OCI-M2 (cell line): ENCODE results near the gene MED12.

Source experiments
- DNase-seq: peaks from one replicate; lab custom pipeline; 2025; ENCODE audit not compliant: unreplicated experiment; lab: John Stamatoyannopoulos, UW

The MED12 gene

DNA sequence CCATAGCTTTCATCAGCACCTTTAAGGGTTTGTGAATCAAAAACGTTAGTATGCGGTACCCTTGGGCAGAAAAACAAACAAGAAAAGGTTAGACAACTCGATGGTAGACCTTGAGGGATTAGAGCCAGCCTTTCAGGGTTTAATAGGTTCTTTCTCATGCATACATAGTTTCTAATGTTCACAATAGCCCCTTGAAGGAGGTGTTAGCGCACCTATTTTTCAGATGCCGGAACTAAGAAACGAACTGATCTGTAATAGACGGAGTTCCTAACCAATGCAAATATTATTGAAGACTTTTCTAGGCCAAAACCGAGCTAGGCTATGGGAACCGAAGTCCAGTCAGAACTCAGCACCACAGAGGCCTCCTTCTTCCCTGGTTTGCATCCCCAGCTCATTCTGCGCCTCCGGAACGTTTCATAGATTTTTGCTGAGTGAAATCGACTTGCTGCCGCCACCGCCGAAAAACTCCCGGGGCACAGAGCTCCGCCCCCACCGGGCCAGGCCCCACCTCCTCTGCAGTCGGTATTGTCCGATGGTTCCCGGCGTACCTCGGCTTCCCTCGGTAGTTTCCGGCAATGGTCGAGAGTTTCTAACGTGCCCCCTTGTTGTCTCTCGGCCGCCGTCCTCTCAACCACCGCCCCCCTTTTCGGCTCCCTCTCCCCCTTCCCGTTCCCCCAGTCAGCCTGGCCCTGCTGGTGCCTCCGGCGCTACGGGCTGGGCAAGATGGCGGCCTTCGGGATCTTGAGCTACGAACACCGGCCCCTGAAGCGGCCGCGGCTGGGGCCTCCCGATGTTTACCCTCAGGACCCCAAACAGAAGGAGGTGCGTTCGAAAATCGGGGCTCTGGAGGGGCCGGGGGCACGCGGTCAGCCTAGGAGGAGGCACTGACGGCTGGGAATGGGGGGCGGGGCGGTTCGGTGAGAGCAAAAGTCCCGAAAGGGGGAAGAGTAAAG is at the start of gene MED12:
Gene MED12 (plus strand): TSS at position 565 of the 953 bp plus-strand sequence. CDS start 159 bp downstream, at position 724.
- DNase-seq: peak; percentile 62

DNA sequence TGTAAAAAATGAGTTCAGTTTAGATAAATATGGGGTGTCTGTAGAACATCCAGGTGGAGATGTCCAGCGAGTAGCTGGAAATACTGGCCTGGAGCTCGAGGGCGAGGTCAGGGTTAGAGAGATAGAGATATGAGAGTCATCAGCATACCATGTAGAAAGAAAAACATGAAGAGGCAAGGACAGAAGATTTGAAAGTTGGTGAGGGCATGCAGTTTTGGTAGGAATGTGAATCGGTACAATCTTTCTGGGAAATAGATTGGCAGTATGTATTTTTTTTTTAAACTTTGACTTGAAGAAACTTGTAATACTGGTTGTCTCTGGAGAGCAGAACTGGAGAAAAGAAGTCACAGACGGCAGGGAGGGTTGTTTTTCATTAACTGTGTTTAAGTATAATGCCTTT is 47.9 kb upstream of the MED12 start:
- no peak for DNase-seq

DNA sequence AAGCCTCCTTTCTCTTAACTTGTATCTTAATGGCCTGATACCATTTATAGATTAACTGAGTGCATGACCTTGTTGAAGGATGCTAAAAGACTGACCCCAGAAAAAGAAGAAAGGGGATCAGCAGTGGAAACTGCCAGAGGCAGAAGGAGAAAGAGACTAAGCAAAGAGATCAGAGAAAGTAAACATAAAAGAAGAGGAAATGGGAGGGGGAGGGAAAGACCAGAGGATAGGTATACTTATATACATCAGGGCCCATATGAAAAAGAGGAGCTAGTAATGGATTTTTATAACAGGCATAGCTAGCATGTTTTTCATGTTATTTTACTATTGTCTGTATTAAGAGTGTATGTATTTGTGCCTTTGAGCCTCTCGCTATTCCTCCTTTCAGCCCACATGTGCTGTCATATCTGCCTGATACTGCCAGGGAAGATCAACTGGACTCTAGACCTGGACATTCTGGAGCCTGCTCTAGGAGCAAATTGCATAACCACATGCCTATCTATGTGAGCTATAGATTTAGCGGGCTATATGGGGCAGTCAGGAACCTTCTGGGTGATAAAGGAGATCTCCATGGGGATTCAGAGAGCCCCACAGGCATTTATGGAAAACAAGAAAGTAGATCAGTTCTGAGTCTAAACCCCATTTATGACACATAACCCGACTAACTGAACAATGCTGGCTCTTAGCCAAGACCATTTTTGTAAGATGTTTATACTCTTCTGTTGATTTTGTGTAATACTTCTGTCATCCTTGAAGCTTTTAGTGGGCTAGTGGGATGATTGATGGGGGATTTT is 36.9 kb upstream of the MED12 start:
- no peak for DNase-seq

DNA sequence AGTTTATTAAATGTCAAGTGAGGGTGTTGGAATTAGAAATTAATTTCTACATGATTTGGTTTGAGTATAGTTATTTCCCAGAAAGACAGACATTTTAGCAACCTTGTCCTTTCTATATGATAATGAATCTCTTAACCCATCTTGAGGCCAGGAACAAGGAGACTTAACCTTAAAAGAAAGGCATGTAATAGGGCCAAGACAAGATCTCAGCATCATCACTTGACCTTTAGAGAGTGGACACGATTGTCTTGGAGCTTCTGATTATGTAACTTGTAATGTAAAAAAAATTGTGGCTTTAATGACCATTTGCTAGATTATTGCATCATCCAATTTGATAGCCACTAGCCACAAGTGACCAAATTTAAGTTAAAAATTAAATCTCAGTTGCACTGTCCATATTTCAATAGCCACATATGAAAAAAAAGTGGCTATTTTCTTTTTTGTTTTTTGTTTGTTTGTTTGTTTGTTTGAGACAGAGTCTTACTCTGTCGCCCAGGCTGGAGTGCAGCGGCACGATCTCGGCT is 36.2 kb upstream of the MED12 start:
- no peak for DNase-seq

DNA sequence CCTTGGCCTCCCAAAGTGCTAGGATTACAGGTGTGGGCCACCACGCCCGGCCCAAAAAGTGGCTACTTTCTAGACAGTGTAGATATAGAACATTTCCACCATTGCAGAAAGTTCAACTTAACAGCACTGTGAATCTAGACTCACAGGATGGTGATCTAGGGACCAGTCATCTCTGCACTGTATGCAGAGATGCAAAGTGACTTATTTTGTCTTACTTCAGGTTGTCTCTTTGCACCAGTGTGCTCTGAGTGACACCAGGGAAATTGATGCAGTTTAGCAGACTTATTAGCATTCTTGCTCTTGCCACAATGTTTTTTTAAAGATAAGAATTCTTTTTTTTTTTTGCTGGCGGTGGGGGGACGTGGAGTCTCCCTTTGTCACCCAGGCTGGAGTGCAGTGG is 35.6 kb upstream of the MED12 start:
- DNase-seq: no peak

DNA sequence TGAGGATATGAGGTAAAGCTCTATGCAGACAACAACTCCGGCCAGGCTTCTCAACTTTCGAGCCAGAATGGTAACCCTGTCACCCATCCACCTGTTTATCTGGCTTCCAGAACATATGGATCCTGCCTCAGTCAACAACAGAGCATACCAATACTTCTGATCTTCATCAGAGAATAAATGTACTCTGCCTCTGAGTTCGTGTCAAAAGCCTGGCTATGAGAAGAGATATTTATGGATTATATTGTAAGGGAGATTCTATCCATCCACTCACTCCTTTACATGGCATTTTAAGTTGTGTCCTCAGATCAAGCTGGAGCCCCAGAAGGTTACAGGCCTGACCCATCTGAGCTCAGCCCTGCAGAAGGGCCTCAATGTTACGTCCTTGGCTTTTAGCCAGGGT is 32.5 kb upstream of the MED12 start:
- no peak for DNase-seq

DNA sequence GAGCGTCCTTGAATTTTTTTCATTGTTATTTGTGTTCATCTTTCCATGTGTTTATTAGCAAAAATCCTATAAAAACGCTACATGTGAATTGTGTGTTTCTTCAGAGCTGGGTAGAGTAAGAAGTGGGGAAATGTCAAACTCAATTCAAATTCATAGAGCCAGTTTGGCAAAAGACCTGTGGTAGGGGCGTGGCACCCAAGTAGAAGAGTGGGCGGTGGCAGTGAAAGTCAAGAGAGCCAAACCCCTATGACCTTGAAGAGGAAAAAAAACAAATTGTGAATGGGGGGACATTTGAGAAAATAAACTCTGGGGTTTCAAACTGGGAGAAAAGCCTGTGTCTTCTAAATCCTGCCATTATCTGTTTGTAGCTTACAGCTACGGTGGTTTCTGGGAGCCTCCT is 27.1 kb upstream of the MED12 start:
- no peak for DNase-seq

DNA sequence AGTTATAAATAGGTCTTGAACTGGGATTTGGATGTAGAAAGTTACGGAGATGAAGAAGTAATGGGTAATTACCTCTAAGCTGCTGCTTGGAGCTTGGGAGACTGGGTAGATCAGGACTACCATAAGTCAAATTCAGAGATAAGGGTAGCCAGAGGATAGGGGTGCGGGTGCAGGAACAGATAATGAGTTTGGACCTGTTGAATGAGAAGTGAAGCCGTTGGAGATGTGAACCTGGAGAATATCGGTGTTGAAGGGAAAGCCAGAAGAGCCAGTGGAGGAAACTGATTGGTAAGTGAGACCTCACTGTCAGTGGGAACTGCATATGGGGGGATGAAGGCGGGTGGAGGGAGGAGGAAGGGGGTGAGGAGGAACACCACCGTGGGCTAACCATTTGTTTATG is 23.4 kb upstream of the MED12 start:
- no peak for DNase-seq

DNA sequence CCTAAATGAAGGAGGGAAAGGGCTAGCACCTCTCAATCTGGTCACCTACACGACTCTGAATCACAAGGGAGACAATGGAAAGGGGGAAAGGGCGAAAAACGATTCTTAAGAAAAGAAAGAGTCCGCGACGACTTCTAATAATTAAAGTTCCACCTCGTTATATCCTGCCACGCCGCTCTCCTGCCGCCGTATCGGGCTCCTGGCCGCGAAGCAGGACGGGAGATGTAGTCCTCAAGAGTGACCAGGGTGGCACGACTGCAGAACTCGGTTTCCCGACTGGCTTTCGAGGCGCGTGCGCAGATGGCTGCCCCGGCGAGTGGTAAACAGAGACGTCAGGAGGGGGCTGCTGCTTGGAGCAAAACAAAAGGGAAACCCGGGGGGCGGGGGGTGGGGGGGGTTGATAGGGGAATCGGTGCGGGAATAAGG is 22.8 kb upstream of the MED12 start, which contains the start of gene FOXO4:
Gene FOXO4 (plus strand): TSS at position 297 of the 426 bp plus-strand sequence. CDS start 678 bp downstream, outside the sequence.
- DNase-seq: no peak

DNA sequence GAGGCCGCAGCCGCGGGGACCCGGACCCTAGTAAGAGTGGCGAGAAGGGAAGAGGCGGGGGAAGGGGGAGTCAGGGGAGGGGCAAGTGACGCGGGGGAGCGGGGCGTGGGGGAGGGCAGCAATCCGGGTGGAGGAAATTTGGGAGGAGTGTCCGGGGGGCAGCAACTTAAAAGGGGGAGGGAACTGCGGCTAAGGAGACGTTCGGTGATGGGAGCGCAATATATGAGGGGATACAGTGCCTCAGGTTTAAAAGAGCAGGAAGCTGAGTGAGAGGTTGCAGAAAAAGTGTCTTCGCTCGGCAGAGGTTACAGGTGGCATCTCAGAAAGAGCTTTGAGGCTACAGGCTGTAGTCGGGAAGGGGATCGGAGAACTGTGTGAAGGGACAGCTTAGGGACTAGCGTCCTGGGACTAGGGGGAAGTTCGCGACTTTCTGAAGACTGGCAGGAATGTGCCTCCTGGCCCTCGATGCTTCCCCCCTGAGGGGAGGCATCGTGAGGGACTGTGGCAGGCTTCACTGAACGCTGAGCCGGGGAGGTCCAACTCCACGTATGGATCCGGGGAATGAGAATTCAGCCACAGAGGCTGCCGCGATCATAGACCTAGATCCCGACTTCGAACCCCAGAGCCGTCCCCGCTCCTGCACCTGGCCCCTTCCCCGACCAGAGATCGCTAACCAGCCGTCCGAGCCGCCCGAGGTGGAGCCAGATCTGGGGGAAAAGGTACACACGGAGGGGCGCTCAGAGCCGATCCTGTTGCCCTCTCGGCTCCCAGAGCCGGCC is 22.2 kb upstream of the MED12 start:
- no peak for DNase-seq

DNA sequence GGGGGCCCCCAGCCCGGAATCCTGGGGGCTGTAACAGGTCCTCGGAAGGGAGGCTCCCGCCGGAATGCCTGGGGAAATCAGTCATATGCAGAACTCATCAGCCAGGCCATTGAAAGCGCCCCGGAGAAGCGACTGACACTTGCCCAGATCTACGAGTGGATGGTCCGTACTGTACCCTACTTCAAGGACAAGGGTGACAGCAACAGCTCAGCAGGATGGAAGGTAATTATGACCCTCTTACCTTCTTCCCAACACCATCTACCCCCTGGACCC is 21.7 kb upstream of the MED12 start:
- no peak for DNase-seq

DNA sequence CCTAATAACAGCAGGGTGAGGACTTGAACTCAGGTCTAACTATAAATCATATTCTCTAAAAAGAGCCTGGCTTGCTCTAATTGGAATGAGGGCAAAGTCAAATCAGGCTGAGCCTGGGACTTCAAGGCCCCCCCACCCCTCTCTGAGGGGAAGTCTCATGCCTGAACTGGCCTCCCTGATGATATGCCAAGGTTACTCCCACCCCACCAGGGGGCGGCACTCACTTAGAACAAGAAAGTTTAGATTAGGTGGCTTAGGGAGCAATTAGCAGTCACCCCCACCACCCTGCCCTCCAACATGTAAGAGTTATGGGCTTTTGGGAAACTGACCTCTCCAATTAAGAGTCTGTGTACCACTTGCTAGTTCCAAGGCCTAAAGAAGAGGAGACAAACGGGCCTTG is 20.1 kb upstream of the MED12 start:
- no peak for DNase-seq

DNA sequence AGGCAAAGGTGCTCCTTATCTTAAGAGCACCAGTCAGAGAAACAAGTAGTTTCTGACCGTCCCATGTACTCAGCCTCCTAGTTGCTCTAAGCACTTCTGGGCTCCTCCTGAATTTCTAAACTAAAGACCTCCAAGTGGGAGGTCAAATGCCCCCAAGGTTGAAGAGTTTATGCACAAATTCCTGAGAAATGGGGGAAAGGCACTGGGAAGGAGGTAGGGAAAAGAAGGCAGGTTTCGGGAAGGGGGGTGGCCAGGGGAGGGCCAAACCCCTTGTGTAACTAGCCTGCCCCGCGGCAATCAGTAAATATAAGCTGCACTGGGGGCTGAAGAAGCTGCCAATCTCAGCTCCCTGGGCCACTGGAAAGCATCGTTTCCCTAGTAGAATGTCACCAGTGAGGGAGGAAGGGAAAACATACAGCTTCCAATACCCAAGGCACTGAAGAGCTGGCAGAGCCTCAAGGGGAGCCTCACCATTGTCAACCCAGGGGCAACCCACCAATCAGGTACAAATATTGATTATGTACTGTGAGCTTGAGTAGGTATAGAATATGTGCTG is 19.4 kb upstream of the MED12 start:
- DNase-seq: no peak

DNA sequence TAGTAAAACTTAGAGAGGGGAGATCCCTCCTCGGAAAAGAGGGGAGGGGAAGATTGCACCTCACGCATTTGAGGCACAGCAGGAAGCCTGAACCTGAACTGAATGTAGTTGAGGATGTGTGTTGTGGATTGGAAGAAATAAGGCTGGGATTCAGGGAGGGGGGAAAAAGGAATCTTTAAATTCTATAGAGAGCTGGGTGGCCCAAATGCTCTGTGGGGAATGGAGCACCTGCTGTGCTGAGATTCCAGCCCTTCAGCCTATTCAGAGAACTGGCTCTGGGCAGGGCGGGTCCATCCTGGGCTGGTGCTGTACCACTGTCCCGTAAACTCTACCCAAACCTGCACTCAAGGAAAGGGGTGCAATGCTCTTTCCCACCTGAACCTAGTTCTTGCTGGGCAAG is 18.7 kb upstream of the MED12 start:
- no peak for DNase-seq

DNA sequence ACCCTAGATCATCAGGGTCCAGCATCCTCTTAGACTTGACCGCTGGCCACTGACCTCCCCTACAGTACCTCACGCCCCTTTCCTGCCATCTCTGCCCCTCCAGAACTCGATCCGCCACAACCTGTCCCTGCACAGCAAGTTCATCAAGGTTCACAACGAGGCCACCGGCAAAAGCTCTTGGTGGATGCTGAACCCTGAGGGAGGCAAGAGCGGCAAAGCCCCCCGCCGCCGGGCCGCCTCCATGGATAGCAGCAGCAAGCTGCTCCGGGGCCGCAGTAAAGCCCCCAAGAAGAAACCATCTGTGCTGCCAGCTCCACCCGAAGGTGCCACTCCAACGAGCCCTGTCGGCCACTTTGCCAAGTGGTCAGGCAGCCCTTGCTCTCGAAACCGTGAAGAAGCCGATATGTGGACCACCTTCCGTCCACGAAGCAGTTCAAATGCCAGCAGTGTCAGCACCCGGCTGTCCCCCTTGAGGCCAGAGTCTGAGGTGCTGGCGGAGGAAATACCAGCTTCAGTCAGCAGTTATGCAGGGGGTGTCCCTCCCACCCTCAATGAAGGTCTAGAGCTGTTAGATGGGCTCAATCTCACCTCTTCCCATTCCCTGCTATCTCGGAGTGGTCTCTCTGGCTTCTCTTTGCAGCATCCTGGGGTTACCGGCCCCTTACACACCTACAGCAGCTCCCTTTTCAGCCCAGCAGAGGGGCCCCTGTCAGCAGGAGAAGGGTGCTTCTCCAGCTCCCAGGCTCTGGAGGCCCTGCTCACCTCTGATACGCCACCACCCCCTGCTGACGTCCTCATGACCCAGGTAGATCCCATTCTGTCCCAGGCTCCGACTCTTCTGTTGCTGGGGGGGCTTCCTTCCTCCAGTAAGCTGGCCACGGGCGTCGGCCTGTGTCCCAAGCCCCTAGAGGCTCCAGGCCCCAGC is 17.6 kb upstream of the MED12 start:
- DNase-seq: no peak

DNA sequence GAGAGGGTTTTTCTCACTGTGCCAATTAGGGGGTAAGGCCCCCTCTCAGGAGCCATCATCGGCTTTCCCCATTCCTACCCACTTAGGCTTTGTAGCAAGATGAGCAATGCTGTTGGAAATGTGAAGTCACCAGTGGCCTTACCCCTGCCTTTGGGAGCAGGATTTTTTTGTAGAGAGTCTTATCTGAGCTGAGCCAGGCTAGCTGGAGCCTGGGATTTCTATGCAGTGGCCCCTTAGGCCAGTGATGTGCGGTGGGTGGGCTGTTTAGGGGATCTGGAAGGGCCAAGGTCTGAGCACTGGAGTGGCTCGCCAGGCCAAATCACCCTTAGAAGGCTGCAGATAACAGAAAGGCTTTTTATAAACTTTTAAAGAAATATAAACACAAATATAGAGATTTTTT is 16.1 kb upstream of the MED12 start:
- no peak for DNase-seq

DNA sequence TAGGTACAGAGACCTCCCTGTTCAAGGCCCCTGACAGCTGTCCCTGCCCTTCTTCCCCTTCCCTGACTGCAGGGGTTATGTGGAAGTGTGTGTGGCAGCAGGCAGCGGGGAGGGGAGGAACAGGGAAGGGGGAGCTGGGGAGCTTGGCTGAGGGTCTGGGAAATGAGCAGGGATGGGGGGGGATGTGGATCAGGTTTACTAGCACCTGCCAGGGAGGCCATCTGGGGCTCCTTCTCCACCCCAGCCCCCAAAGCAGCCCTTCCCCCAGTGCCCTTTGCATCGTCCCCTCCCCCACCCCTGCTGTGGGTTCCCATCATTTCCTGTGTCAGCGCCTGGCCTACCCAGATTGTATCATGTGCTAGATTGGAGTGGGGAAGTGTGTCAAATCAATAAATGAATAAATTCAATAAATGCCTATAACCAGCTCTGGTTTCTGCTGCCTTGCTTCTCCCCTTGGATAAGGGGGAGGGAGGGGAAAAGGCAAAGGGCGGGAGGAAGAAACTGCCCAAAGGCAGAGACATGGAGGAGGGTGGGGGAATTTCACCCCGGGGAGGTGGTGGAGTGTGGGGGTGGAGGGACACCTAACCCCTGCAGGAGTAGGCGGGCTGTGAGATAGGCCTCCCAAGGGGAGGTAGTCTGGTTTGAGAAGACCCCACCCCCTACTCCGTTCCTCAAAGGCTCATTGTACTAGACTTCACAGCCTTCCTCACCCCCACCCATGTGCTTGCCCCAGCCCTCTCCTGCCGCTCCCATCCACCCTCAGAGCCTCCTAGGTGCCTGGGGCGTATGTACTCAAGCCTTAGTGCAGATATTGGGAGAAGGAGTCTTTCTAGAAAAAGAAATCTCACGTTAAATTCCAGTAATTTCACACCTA is 15.0 kb upstream of the MED12 start:
- peak; percentile 59 for DNase-seq

DNA sequence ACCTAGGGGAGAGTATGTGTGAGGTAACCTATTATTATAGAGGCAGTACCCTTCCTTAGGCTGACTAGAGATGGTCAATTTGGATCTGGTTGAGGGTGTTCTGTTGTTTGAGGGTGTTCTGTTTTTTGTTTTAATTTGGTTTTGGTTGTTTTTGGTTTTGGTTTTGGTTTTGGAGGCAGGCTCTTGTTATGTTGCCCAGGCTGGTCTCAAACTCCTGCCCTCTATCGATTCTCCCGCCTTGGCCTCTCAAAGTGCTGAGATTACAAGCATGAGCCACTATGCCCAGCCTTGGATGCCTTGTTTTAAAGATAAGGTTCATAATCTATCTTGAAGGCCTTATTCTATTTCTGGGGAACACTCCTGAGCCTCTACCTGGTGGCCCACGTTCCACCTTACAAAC is 12.8 kb upstream of the MED12 start:
- DNase-seq: no peak

DNA sequence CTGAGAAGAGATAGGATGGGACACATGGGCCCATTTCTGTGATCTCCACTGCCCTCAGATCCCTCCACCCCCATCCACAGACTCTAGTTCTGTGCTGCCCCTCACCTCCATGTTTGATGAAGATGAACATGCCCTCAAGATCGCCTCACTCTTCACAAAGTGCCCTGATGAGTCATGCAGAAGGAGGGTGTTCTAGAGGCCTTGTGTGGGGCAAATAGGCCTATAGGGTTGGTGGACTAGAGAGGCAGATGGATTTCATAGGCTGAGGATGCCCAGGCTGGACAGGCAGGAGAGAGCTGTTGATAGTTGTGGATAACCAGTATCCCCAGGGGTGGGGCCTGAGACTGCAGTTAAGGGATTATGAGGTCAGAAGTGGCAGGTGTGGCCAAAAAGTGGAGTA is 12.0 kb upstream of the MED12 start, which contains the start of gene CXorf65:
Gene CXorf65 (minus strand): TSS at position 314 of the 400 bp plus-strand sequence. CDS start 184 bp downstream, at position 130.
- DNase-seq: no peak
